HG03159 (cell line): ENCODE data around the gene RHOBTB3.
"Not testable (repeated sequence)": the region's sequence is repeated elsewhere in the genome, so short reads cannot be mapped to it uniquely, and the experiment has no call there.

Experiments used
- ATAC-seq: cut with Tn5 transposase; IDR thresholded peaks from one replicate; pipeline ENCODE4 v1.9.1; 2021; ENCODE audit warnings: mild to moderate bottlenecking, moderate library complexity; ENCODE audit not compliant: unreplicated experiment

The RHOBTB3 gene

DNA sequence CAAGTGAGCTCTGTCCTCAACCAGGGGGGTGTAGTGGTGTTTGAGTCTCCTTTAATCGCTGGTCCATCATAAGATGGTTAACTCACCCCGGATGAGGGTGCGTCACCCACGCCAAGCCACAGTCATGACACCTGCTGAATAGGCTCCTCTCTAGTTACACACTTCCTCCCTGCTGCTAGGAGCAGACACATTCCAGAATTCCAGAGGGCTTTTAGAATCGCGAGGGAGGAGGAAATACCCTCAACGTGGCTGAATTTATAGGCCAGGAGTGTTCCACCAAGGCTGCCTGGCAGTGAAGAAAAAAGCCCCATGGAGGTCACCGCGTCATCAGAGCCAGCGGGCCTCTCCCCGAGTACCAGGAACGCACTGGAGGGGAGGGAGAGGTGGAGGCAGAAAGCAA lies 86.3 kb downstream of the RHOBTB3 start:
- ATAC-seq, result no peak

GRCh38 chr5:95818181-95819147 lies 87.3 kb downstream of the RHOBTB3 start:
- no peak for ATAC-seq

GRCh38 chr5:95821110-95822021 lies 90.2 kb downstream of the RHOBTB3 start:
- peak; percentile 35 for ATAC-seq

DNA sequence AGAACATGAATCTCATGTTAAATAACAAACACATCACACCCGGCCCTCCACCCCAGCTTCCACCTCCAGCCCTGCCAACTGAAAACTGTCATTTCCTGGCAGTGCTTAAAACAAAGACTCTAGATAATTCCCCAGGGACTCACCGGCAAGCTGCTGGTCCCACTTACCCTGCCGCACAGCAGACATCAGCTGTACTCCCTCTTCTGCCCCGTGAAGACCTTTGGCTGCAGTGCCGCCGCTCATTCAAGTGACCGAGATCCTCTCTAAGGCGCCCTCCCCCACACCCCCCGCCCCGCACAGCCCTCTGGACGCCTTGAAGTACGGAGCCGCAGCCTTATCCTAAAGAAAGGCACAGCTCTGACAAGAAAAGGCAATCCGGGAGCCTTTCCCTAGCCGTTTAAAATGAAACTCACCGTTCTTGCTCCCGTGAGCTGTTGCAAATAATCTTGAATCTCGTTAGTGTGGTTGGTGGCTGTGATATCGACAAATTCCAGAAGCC lies 91.0 kb downstream of the RHOBTB3 start:
- ATAC-seq, result peak; percentile 39

GRCh38 chr5:95822542-95823181 lies 91.5 kb downstream of the RHOBTB3 start, which contains the start of gene GLRX:
TSS of gene GLRX (minus strand) at chr5:95822726. CDS start at chr5:95822662, 64 bp downstream.
- ATAC-seq, result peak; percentile 33

DNA sequence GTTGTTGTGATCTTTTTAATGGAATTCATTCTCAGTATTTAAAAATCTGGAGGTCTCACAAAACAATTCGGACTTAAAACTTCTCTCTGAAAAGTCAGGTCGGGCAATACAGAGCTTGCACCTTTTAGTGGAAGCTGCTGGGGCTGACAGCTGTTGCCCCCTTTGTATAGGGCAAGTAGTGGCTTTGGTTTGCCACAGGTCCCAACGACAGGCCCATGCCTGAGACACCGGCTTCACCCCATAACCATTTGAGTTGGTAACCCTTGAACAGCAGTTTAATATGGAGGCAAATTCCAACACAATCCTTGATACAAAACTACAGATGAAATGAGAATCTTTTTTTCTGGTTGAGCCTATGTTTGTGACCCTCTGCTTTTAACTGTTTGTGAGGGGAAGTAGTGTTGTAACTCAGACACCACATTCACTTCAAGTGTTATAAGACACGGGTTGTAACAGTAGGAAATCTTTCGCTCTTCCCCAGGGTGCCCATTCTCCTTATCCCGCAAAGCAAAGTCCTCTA lies 92.1 kb downstream of the RHOBTB3 start:
- ATAC-seq, result no peak

DNA sequence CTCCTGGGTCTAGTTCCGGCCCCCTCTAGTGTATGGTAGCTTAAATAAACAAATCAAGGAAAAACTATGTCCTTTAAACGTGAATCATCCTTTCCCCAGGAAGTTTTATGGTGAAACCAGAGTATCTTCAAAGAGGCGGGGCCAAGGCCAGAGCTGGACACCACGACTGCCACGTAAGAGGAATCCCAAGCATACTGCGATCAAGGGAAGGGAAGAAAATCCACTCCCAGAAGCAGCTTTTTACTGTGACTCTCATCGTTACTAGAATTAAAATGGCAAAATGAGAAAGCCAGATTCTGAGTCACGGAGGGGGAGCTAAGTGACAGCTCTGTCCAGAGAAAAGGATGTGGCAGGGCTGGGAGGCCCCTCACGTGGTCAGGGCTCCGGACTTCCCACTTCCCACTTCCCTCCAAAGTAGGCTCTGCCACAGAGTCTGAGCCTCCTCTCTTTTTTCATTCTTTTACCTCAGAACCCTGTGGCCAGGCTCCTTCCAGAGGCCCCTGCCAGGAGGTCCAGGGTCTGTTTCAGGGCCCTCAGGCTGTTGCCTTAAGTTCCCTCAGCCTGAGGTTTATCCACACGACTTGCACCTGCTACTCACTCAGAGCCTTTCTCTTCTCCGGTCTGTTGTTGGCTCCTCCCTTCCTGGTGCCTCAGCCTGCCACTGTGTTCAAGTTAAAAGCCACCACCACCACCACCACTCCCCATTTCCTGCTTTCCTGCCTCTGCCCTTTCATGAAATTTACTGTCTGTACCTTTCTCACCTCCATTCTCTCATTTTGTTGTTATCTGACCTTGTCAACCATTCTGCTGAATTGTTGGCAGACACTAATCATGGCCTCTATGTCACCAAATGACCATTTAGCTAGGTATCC lies 92.8 kb downstream of the RHOBTB3 start:
- ATAC-seq, result peak; percentile 34

DNA sequence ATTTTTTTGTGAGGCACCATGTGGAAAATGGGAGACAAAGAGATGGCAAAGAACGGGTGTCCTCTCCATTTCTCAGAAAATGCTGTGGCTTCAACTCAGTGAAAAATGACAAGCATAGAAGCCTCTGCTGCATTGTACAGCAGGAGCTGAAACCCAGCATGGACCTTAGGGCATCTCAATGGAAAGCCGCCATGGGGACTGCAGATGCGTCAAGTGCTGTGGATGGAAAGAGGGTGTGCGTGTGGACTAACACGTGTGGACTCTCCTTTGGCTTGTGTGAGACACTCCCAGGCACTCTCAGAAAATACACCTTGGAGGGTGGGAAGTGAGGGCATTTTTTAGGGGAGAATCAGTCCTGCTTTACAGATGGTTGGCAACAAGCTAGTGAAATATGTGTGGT lies 93.6 kb downstream of the RHOBTB3 start:
- no peak for ATAC-seq

- ATAC-seq, result no peak
Observed at GRCh38 chr5:95825495-95825894, 94.4 kb downstream of the RHOBTB3 start.

GRCh38 chr5:95826949-95827891 lies 96.1 kb downstream of the RHOBTB3 start:
- ATAC-seq, result no peak

GRCh38 chr5:95827892-95828246 lies 96.7 kb downstream of the RHOBTB3 start:
- ATAC-seq, result no peak

DNA sequence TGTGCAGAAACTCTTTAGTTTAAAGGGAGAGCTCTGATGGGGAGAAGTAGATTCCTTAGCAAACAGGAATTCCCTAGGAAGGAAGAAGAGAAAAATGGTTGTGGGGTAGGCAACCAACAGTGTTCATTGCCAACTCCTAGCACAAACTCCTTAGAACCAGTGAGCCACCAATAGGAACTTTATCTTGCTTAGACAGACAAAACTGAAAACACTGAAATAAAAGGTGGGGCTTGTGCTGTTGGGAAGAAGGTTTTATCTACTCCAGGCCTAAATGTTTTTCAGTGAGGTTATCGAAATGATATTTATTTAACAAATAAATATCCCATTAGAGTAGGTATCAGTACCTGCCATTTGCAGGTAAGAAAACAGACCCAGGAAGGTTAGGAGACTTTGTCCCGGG lies 99.1 kb downstream of the RHOBTB3 start:
- no peak for ATAC-seq

DNA sequence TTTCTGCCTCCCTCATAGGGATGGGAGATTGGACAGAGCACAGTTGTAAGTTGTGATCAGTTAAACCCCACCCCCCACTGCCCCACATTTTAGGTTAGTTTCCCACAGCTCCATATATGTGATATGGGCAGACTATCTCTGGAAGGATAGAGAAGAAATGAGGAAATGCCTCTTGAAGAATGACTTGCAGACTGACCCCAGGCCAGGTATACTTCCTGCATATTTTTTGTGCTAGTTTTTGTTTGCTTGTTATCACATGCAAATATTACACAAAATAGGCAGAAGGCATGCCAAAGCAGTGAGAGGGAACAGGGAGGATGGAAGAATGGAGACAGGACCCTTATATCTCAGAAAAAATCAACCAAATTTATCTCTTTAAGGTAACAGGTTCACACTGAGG lies 101.5 kb downstream of the RHOBTB3 start:
- no peak for ATAC-seq

DNA sequence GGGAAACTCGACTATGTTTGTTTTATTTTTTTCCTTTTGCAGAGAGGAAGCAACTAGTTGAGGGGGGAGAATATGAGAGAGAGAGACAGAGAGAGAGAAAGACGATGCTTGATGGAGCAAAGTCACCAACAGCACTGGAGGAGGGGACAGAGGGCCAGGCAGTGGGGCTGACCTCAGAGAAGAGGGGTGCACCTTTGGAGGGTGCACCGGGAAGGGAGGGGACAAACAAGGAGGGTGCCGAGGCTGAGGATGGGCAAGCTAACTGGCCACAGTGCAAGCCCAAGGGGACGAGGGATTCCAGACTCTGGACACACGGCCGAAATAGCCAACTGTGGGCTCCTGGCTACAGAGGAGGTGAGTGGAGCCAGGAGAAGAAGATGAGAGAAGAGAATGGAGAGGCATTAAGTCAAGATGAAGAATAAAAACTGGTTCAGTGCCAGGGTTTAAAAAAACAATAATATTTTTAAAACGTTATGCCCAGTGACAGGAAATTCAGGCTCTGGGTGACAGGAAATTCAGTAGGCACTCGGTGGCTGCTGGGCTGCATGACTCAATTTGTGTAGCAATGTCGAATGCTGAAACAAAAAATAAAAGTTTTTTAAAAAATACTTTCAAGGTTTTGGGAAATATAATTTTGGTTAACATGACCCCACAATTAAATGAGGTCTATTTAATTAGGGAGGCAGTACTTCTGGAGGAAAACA lies 104.7 kb downstream of the RHOBTB3 start:
- ATAC-seq, result no peak

DNA sequence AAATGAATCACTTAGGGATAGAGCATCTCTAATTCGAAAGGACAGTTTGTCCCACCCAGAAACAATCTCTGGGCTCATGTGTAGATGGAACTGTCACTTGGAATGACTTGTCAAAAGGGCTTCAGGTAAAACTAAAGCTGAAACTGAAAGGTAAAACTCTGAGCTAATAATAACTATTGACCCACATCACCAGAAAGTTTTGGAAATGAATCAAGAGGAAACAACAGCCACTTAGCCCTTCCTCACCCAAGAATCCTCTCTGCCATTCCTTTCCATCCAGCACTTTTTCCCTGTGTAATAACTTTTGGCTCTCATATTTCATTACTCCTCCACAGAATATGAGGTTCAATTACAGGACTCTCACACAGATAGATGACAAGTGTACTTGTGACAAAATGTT lies 105.4 kb downstream of the RHOBTB3 start:
- no peak for ATAC-seq

GRCh38 chr5:95836971-95837370 lies 105.8 kb downstream of the RHOBTB3 start:
- ATAC-seq, result not testable (repeated sequence)

DNA sequence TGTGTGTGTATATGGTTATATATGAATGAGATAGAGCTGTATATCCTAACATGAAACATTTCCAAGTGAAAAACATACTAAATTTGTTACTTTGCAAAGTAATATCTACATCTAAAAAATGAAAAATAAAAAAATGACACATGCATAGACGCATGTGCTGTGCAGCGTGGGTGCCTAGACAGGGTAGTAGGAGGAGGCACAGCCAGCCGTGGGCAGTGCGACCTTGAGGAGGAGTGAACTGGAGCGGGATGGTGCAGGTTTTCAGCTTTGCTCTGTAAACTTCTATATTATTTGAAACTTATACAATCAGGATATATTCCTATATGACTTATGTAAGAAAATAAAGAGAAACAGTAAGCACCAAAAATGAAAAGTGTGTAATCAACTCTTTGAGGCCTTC lies 106.4 kb downstream of the RHOBTB3 start:
- ATAC-seq, result no peak

DNA sequence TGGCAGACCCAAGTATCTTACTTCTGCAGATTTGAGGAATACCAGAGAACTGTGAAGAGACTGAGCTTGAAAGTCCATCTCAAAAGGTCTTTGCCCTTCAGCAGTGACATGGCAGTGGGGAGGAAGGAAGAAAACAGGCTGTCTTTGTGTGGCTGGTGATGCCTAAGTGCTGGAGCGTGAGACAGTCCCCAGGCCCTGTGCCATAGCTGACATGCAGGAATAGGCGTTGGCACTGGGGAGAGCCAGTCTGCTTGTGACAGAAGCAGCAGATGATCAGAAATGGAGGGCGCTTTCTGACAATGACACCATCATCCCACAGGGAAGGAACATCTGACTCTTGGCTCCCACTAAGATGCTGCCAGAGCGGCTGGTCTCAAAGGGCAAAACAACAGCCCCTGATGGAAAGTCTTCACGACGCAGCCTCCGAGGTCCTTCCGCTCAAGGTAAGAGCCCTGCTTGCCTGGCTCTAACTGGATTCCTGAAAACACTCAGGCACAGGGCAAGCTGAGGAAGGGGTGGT lies 106.9 kb downstream of the RHOBTB3 start:
- no peak for ATAC-seq
